HCT116 (cell line): ENCODE data around the gene NF1.

Source experiments
- EGR1 ChIP-seq: IDR thresholded peaks from 2 replicates; pipeline ENCODE4 v1.6.1; 2012; ENCODE audit warnings: low read depth
- EZH2 ChIP-seq: fragments of 200-600 bp; sonication (generic); IDR thresholded peaks from 2 replicates; pipeline ENCODE4 v1.6.1; 2017; ENCODE audit warnings: antibody characterized with exemption, mixed run types
- POLR2A ChIP-seq: IDR thresholded peaks from 2 replicates; pipeline ENCODE4 v1.7.0; 2011; ENCODE audit warnings: borderline replicate concordance; ENCODE audit not compliant: insufficient read depth, insufficient read length; ENCODE audit errors: extremely low read depth
- RAD21 ChIP-seq: IDR thresholded peaks from 2 replicates; pipeline ENCODE4 v1.6.1; 2012; ENCODE audit warnings: low read depth, mild to moderate bottlenecking
- TCF7L2 ChIP-seq: IDR thresholded peaks from 2 replicates; pipeline ENCODE4 v1.7.0; 2011; ENCODE audit warnings: borderline replicate concordance, inconsistent platforms; ENCODE audit not compliant: insufficient read depth, insufficient read length; ENCODE audit errors: extremely low read depth
- YY1 ChIP-seq: IDR thresholded peaks from 2 replicates; pipeline ENCODE4 v1.6.1; 2011; ENCODE audit warnings: low read length, low read depth, moderate library complexity, mild to moderate bottlenecking; ENCODE audit not compliant: insufficient replicate concordance; ENCODE audit errors: extremely low read depth
- ZNF274 ChIP-seq: fragments of 200-500 bp; sonication (Bioruptor generic); IDR thresholded peaks from 2 replicates; pipeline ENCODE4 v1.6.1; 2014; ENCODE audit warnings: mild to moderate bottlenecking, low read depth, low read length, inconsistent platforms
- TF ChIP-seq, protein P1 (sequence below), 3 experiments: fragments of 200-600 bp in 1 of 3; sonication (generic) in 1 of 3; IDR thresholded peaks in 2 of 3; conservative IDR thresholded peaks in 1 of 3; 2 replicates each; pipeline ENCODE4 v1.5.1; 2012 to 2017; ENCODE audit warnings: low read depth in 2 of 3, low read length in 2 of 3, antibody characterized with exemption in 1 of 3, borderline replicate concordance in 1 of 3, control low read depth in 1 of 3, mild to moderate bottlenecking in 1 of 3, mixed read lengths in 1 of 3, mixed run types in 1 of 3, moderate library complexity in 1 of 3; ENCODE audit not compliant: insufficient read depth in 1 of 3
- TF ChIP-seq, protein P2 (sequence below): IDR thresholded peaks from 2 replicates; pipeline ENCODE4 v1.6.1; 2012; ENCODE audit warnings: low read depth
- TF ChIP-seq, protein P3 (sequence below): IDR thresholded peaks from 2 replicates; pipeline ENCODE4 v1.6.1; 2011; ENCODE audit warnings: mild to moderate bottlenecking, low read length, moderate library complexity; ENCODE audit not compliant: insufficient replicate concordance; ENCODE audit errors: extremely low read depth
- TF ChIP-seq, protein P4 (sequence below): IDR thresholded peaks from 2 replicates; pipeline ENCODE4 v1.6.1; 2012

DNA sequence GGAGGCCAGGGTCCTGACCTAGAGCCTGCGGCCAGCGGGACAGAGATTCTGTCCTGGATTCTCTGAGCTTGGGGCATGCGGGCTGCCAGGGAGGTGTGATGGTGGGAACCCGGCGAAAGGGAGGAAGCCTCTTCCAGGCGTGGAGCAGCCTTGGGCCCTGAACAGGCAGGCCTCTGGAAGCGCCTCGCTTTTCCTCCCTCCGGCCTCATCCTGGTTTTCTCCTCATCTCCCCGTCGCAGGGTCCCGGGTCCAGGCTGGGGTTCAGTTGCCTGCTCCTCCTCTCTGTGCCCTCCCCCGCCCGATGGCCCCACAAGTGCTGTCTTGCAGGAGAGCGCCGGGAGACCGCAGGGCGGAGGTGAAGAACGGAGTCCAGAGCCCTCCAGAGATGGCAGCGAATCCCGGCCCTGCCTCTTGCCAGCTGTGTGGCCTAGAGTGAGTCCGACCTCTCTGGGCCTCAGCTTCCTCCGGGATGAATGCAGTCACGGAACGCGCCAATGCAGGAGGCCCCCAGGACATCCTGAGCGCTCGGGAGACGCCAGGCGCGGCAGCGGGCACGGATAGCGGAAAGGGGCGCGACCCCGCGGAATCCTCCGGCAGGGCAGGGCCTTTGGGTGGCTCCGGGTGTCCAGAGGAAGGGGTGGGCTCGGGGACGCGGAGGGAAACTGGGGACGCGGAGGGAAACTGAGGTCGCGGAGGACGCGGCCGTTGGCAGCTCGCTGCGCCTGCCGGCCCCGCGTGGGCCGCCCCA, 296.1 kb downstream of the NF1 start:
- TF ChIP-seq, protein P1, sequence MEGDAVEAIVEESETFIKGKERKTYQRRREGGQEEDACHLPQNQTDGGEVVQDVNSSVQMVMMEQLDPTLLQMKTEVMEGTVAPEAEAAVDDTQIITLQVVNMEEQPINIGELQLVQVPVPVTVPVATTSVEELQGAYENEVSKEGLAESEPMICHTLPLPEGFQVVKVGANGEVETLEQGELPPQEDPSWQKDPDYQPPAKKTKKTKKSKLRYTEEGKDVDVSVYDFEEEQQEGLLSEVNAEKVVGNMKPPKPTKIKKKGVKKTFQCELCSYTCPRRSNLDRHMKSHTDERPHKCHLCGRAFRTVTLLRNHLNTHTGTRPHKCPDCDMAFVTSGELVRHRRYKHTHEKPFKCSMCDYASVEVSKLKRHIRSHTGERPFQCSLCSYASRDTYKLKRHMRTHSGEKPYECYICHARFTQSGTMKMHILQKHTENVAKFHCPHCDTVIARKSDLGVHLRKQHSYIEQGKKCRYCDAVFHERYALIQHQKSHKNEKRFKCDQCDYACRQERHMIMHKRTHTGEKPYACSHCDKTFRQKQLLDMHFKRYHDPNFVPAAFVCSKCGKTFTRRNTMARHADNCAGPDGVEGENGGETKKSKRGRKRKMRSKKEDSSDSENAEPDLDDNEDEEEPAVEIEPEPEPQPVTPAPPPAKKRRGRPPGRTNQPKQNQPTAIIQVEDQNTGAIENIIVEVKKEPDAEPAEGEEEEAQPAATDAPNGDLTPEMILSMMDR (IDR thresholded peaks at IDR 0.05 in 2 of 3, conservative IDR thresholded peaks at IDR 0.05 in 1 of 3; ENCODE audit: borderline replicate concordance in 1 of 3, insufficient read depth in 1 of 3, low read depth in 2 of 3, low read length in 2 of 3), result no peak
- TF ChIP-seq YY1 (no peak), POLR2A (no peak), ZNF274 (no peak), TCF7L2 (no peak), EGR1 (no peak), RAD21 (no peak), EZH2 (no peak)
- TF ChIP-seq, protein P2, sequence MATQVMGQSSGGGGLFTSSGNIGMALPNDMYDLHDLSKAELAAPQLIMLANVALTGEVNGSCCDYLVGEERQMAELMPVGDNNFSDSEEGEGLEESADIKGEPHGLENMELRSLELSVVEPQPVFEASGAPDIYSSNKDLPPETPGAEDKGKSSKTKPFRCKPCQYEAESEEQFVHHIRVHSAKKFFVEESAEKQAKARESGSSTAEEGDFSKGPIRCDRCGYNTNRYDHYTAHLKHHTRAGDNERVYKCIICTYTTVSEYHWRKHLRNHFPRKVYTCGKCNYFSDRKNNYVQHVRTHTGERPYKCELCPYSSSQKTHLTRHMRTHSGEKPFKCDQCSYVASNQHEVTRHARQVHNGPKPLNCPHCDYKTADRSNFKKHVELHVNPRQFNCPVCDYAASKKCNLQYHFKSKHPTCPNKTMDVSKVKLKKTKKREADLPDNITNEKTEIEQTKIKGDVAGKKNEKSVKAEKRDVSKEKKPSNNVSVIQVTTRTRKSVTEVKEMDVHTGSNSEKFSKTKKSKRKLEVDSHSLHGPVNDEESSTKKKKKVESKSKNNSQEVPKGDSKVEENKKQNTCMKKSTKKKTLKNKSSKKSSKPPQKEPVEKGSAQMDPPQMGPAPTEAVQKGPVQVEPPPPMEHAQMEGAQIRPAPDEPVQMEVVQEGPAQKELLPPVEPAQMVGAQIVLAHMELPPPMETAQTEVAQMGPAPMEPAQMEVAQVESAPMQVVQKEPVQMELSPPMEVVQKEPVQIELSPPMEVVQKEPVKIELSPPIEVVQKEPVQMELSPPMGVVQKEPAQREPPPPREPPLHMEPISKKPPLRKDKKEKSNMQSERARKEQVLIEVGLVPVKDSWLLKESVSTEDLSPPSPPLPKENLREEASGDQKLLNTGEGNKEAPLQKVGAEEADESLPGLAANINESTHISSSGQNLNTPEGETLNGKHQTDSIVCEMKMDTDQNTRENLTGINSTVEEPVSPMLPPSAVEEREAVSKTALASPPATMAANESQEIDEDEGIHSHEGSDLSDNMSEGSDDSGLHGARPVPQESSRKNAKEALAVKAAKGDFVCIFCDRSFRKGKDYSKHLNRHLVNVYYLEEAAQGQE, result no peak
- TF ChIP-seq, protein P3, sequence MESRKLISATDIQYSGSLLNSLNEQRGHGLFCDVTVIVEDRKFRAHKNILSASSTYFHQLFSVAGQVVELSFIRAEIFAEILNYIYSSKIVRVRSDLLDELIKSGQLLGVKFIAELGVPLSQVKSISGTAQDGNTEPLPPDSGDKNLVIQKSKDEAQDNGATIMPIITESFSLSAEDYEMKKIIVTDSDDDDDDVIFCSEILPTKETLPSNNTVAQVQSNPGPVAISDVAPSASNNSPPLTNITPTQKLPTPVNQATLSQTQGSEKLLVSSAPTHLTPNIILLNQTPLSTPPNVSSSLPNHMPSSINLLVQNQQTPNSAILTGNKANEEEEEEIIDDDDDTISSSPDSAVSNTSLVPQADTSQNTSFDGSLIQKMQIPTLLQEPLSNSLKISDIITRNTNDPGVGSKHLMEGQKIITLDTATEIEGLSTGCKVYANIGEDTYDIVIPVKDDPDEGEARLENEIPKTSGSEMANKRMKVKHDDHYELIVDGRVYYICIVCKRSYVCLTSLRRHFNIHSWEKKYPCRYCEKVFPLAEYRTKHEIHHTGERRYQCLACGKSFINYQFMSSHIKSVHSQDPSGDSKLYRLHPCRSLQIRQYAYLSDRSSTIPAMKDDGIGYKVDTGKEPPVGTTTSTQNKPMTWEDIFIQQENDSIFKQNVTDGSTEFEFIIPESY, result no peak
- TF ChIP-seq, protein P4, sequence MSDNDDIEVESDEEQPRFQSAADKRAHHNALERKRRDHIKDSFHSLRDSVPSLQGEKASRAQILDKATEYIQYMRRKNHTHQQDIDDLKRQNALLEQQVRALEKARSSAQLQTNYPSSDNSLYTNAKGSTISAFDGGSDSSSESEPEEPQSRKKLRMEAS, result no peak
